Heart left ventricle (tissue), 13 donors: Measurements from ENCODE around the gene TRPC4.

Source experiments
- CTCF ChIP-seq, 12 donors: fragments of 200-600 bp; sonication (generic) in 4 of 12; IDR thresholded peaks; one replicate each; pipeline versions ENCODE4 v1.5.0 to v1.8.0; 2018 to 2022; ENCODE audit warnings: antibody characterized with exemption in 12 of 12, mild to moderate bottlenecking in 5 of 12
- POLR2A ChIP-seq, 2 donors: fragments of 450-650 bp; IDR thresholded peaks; one replicate each; pipeline ENCODE4 v1.6.1; 2017; ENCODE audit warnings: antibody characterized with exemption in 2 of 2, mild to moderate bottlenecking in 2 of 2, moderate library complexity in 2 of 2
- donor health status: ischemic (EF 13 %, LVEDD 7.1; RV severe dilation, severe dysfunction).
- donor health status: DM: no; HTN: yes; CAD: no.
- donor health status: DM: no; HTN: no; CAD: no.
- donor health status: ischemic (EF 25% LVEDD 6.9; RV normal size, moderate dysfunction).
- donor health status: ischemic (EF 25% LVEDD 5.7; RV mildly dilated, moderate dysfunction).
- donor health status: ischemic (EF 35%, LVEDD 5.7; RV mildly dilated, moderate dysfunction).
- donor health status: nonischemic (EF 11% LVEDD 7.7; RV severe dilation, severe dysfunction).
- donor health status: DM: yes; HTN: yes; CAD: no.
- donor health status: PGD.
- donor health status: ischemic (EF 29% LVEDD 5.4; RV normal size, mild dysfunction).
- donor health status: nonischemic (EF 23%, LVEDD 6.1; RV moderate dilation, normal function).

GRCh38 chr13:37695200-37695599, 174.4 kb downstream of the TRPC4 start:
- no peak for TF ChIP-seq POLR2A (IDR thresholded peaks at IDR 0.05)
- no peak for TF ChIP-seq CTCF (IDR thresholded peaks at IDR 0.05)
